PFSK-1 (cell line): Measurements from ENCODE around the gene NFKBIZ.

Experiments used
- FOXP2 ChIP-seq: optimal IDR thresholded peaks from 2 replicates; pipeline ENCODE3; 2011; ENCODE audit warnings: borderline replicate concordance, control low read depth, inconsistent platforms; ENCODE audit not compliant: insufficient read depth; ENCODE audit errors: extremely low read length, extremely low read depth
- POLR2AphosphoS5 ChIP-seq: IDR thresholded peaks from 2 replicates; pipeline ENCODE4 v1.6.1; 2012; ENCODE audit warnings: low read depth, mild to moderate bottlenecking, control low read depth, low read length, moderate library complexity
- TAF1 ChIP-seq: IDR thresholded peaks from 2 replicates; pipeline ENCODE4 v1.6.1; 2012; ENCODE audit warnings: low read length, control low read depth, borderline replicate concordance; ENCODE audit not compliant: insufficient read depth
- TF ChIP-seq, protein P1 (sequence below), 2 experiments: IDR thresholded peaks; 2 replicates each; pipeline versions ENCODE4 v1.6.1 to v1.8.0; 2011 to 2012; ENCODE audit warnings: low read depth in 2 of 2, low read length in 2 of 2, control low read depth in 1 of 2, inconsistent platforms in 1 of 2, mild to moderate bottlenecking in 1 of 2, moderate library complexity in 1 of 2; ENCODE audit not compliant: insufficient read depth in 1 of 2

DNA sequence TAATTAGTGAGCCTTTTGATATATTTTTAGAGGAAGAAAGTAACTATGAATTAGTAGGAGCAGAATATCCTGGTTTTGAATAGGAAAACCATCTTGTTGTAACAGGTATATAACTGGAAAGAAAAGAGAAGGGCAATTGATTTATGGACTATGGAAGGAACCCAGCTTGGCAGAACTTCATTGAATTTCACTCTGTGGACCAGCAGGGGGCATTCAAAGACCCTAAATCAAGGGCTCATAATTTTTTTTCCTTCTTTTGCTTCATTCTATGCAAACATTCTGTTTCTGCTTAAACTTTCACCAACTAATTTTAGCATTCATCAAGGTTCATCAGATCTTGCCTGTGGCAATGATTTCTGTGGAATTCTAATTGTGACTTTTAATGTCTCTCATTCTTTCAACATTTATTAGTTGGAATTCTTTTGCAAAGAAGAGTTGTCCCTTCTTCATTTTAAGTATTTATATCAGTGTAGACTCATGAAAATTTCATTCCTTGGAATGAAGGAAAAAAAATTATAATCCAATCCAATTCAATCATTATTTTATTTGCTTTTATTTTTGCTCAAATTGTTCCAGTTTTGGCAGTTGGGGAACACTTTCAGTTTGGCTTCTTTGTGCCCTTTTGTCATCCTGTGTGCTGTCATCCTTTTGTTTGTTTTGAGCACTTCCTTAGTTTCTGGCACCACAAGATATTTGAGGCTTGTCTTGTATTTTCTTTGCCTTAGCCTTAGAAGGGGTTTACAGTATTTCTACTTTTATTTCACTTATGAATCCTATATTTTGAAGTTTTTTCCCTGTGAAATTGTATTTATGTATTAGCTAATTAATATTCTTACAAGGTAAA is 39.9 kb upstream of the NFKBIZ start:
- TF ChIP-seq TAF1 (no peak), POLR2AphosphoS5 (no peak), FOXP2 (no peak)
- TF ChIP-seq, protein P1, sequence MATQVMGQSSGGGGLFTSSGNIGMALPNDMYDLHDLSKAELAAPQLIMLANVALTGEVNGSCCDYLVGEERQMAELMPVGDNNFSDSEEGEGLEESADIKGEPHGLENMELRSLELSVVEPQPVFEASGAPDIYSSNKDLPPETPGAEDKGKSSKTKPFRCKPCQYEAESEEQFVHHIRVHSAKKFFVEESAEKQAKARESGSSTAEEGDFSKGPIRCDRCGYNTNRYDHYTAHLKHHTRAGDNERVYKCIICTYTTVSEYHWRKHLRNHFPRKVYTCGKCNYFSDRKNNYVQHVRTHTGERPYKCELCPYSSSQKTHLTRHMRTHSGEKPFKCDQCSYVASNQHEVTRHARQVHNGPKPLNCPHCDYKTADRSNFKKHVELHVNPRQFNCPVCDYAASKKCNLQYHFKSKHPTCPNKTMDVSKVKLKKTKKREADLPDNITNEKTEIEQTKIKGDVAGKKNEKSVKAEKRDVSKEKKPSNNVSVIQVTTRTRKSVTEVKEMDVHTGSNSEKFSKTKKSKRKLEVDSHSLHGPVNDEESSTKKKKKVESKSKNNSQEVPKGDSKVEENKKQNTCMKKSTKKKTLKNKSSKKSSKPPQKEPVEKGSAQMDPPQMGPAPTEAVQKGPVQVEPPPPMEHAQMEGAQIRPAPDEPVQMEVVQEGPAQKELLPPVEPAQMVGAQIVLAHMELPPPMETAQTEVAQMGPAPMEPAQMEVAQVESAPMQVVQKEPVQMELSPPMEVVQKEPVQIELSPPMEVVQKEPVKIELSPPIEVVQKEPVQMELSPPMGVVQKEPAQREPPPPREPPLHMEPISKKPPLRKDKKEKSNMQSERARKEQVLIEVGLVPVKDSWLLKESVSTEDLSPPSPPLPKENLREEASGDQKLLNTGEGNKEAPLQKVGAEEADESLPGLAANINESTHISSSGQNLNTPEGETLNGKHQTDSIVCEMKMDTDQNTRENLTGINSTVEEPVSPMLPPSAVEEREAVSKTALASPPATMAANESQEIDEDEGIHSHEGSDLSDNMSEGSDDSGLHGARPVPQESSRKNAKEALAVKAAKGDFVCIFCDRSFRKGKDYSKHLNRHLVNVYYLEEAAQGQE (IDR thresholded peaks at IDR 0.05; ENCODE audit: insufficient read depth in 1 of 2, low read depth in 2 of 2, low read length in 2 of 2) = no peak
